HepG2 (cell line): ENCODE measurements around the gene CLEC10A. TPM values are rescaled to one million over a fixed set of nuclear protein-coding genes. Genes with fewer than 3 reads are reported as not detected.
A peak's percentile ranks its signal among the peaks of the same experiment; 100 is the strongest.

Experiments used
- ATF7-NPFF ChIP-seq: sonication (generic); formaldehyde crosslinking; IDR thresholded peaks from 2 replicates; pipeline ENCODE4 v1.8.1; 2023; ENCODE audit warnings: mild to moderate bottlenecking, low read depth, missing genetic modification reagents, moderate library complexity
- BHLHE40 ChIP-seq: IDR thresholded peaks from 2 replicates; pipeline ENCODE4 v1.6.1; 2011; ENCODE audit warnings: low read length, improper control_type of control experiment
- EZH2 ChIP-seq: conservative IDR thresholded peaks from 2 replicates; pipeline ENCODE4 v1.6.1; 2012; ENCODE audit warnings: mild to moderate bottlenecking, low read depth, low read length, moderate library complexity
- HBP1 ChIP-seq: IDR thresholded peaks from 2 replicates; pipeline ENCODE4 v1.6.1; 2016; ENCODE audit warnings: low read depth, control low read depth
- KAT7 ChIP-seq: IDR thresholded peaks from 2 replicates; pipeline ENCODE4 v1.6.1; 2018; ENCODE audit warnings: borderline replicate concordance, missing compliant biosample characterization
- MAFG ChIP-seq: sonication (generic); formaldehyde crosslinking; IDR thresholded peaks from 2 replicates; pipeline ENCODE4 v1.5.1; 2020; ENCODE audit warnings: mild to moderate bottlenecking, missing genetic modification reagents
- PREB ChIP-seq: sonication (generic); formaldehyde crosslinking; IDR thresholded peaks from 2 replicates; pipeline ENCODE4 v1.4.0; 2020; ENCODE audit warnings: missing genetic modification reagents
- SALL1 ChIP-seq: sonication (generic); formaldehyde crosslinking; IDR thresholded peaks from 2 replicates; pipeline ENCODE4 v1.8.0; 2022; ENCODE audit warnings: mild to moderate bottlenecking, missing genetic modification reagents
- SP1 ChIP-seq, 2 experiments: fragments of 450-650 bp in 1 of 2; sonication (generic) in 1 of 2; formaldehyde crosslinking in 1 of 2; IDR thresholded peaks; 2 replicates each; pipeline versions ENCODE4 v1.4.0 to v1.6.1; 2016 to 2020; ENCODE audit warnings: missing genetic modification reagents in 1 of 2
- SUZ12 ChIP-seq: fragments of 150-350 bp; IDR thresholded peaks from 2 replicates; pipeline ENCODE4 v1.6.1; 2014; ENCODE audit warnings: low read depth, low read length
- TERF1 ChIP-seq: sonication (generic); formaldehyde crosslinking; IDR thresholded peaks from 2 replicates; pipeline ENCODE4 v1.8.0; 2022; ENCODE audit warnings: mild to moderate bottlenecking, missing genetic modification reagents, moderate library complexity
- THAP11 ChIP-seq: IDR thresholded peaks from 2 replicates; pipeline ENCODE4 v1.6.1; 2016; ENCODE audit warnings: missing biosample characterization, missing genetic modification reagents
- ZBTB42 ChIP-seq: sonication (generic); formaldehyde crosslinking; IDR thresholded peaks from 2 replicates; pipeline ENCODE4 v1.5.0; 2020; ENCODE audit warnings: mild to moderate bottlenecking, missing genetic modification reagents
- ZFP62 ChIP-seq: sonication (generic); formaldehyde crosslinking; IDR thresholded peaks from 2 replicates; pipeline ENCODE4 v1.4.0; 2020; ENCODE audit warnings: missing genetic modification reagents
- ZNF224 ChIP-seq: sonication (generic); formaldehyde crosslinking; IDR thresholded peaks from 2 replicates; pipeline ENCODE4 v1.5.0; 2020; ENCODE audit warnings: mild to moderate bottlenecking, missing genetic modification reagents
- ZNF282 ChIP-seq: fragments of 450-650 bp; IDR thresholded peaks from 2 replicates; pipeline ENCODE4 v1.6.1; 2018; ENCODE audit not compliant: partially characterized antibody
- ZNF292 ChIP-seq: sonication (generic); formaldehyde crosslinking; IDR thresholded peaks from 2 replicates; pipeline ENCODE4 v1.8.1; 2022; ENCODE audit warnings: mild to moderate bottlenecking, low read depth, missing genetic modification reagents, borderline replicate concordance
- ZNF33A ChIP-seq: sonication (generic); formaldehyde crosslinking; IDR thresholded peaks from 2 replicates; pipeline ENCODE4 v1.5.1; 2020; ENCODE audit warnings: missing genetic modification reagents, mild to moderate bottlenecking, moderate library complexity, borderline replicate concordance
- ZNF33B ChIP-seq: sonication (generic); formaldehyde crosslinking; IDR thresholded peaks from 2 replicates; pipeline ENCODE4 v1.5.1; 2020; ENCODE audit warnings: mild to moderate bottlenecking, missing genetic modification reagents
- ZNF503 ChIP-seq: sonication (generic); formaldehyde crosslinking; IDR thresholded peaks from 2 replicates; pipeline ENCODE4 v1.4.0; 2020; ENCODE audit warnings: missing genetic modification reagents
- ZNF780A ChIP-seq: sonication (generic); formaldehyde crosslinking; IDR thresholded peaks from 2 replicates; pipeline ENCODE4 v1.8.0; 2022; ENCODE audit warnings: mild to moderate bottlenecking, missing genetic modification reagents, moderate library complexity
- polyA plus RNA-seq, 8 experiments: library from polyadenylated mRNA; depleted of rRNA in 3 of 8; stranded (reverse) in 7 of 8; unstranded in 1 of 8; fragments of >200 nt; fragmentation: Illumina TruSeq in 4 of 8; extraction: Trizol in 4 of 8; gene quantifications; 2 replicates each; pipeline versions ENCODE4 v1.2.1 to v1.2.3, GENCODE V29; 2011 to 2016; ENCODE audit warnings: low read depth in 4 of 8, missing spikeins in 1 of 8, mixed read lengths in 1 of 8; ENCODE audit not compliant: insufficient read depth in 1 of 8
- total RNA-seq, 5 experiments: library from RNA; depleted of rRNA; stranded (reverse); fragments of >200 nt; fragmentation: Illumina TruSeq; extraction: Trizol; gene quantifications; 2 replicates each; pipeline ENCODE4 v1.2.3, GENCODE V29; 2016; ENCODE audit warnings: low read depth in 1 of 5
- TF ChIP-seq, protein P1 (sequence below): sonication (generic); formaldehyde crosslinking; IDR thresholded peaks from 2 replicates; pipeline ENCODE4 v1.5.1; 2020; ENCODE audit warnings: missing genetic modification reagents, mild to moderate bottlenecking, borderline replicate concordance

Gene CLEC10A
- total and polyA plus RNA-seq, 2 of the 13 experiments (the other 11 are each of a cell fraction or from before 2014, with no cell fraction given): 0.33 TPM; not detected in 1

- TF ChIP-seq, protein P1, sequence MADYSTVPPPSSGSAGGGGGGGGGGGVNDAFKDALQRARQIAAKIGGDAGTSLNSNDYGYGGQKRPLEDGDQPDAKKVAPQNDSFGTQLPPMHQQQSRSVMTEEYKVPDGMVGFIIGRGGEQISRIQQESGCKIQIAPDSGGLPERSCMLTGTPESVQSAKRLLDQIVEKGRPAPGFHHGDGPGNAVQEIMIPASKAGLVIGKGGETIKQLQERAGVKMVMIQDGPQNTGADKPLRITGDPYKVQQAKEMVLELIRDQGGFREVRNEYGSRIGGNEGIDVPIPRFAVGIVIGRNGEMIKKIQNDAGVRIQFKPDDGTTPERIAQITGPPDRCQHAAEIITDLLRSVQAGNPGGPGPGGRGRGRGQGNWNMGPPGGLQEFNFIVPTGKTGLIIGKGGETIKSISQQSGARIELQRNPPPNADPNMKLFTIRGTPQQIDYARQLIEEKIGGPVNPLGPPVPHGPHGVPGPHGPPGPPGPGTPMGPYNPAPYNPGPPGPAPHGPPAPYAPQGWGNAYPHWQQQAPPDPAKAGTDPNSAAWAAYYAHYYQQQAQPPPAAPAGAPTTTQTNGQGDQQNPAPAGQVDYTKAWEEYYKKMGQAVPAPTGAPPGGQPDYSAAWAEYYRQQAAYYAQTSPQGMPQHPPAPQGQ (CRISPR knock-in tag): no peak
- peak; percentile 79 for TF ChIP-seq THAP11 (CRISPR knock-in tag)
- no peak for TF ChIP-seq ZNF780A (CRISPR knock-in tag)
- TF ChIP-seq ZFP62: no peak
- no peak for TF ChIP-seq ZNF292 (CRISPR knock-in tag)
- 0 out of 2 replicates have a peak, but pooled peaks have one; percentile 34 for TF ChIP-seq ATF7-NPFF (CRISPR knock-in tag)
- TF ChIP-seq HBP1: 0 out of 2 replicates have a peak, but pooled peaks have one; percentile 28
- no peak for TF ChIP-seq SUZ12
- no peak for TF ChIP-seq SP1 (IDR thresholded peaks at IDR 0.05)
- peak; percentile 13; the same call in 1 of the 2 replicates for TF ChIP-seq SP1 (CRISPR knock-in tag; IDR thresholded peaks at IDR 0.05)
- no peak for TF ChIP-seq ZNF282
- TF ChIP-seq ZBTB42 (CRISPR knock-in tag): 0 out of 2 replicates have a peak, but pooled peaks have one; percentile 42
- TF ChIP-seq ZNF224 (CRISPR knock-in tag): no peak
- no peak; the same call in 1 of the 2 replicates for TF ChIP-seq ZNF33B (CRISPR knock-in tag)
- TF ChIP-seq TERF1 (CRISPR knock-in tag): no peak
- TF ChIP-seq PREB: no peak
- TF ChIP-seq ZNF503 (CRISPR knock-in tag): no peak
- TF ChIP-seq SALL1 (CRISPR knock-in tag): peak; percentile 42; the same call in 1 of the 2 replicates
- TF ChIP-seq KAT7 (CRISPR knock-in tag): no peak
- no peak for TF ChIP-seq ZNF33A (CRISPR knock-in tag)
- TF ChIP-seq EZH2: no peak
- no peak for TF ChIP-seq MAFG
- TF ChIP-seq BHLHE40: peak; percentile 60; the same call in 1 of the 2 replicates
These were observed 44.3 kb downstream of the CLEC10A start, which contains the start of gene SLC16A13 (continued) for GRCh38 chr17:7035591-7036368.
